CD1c-positive myeloid dendritic cell (primary cell): Measurements from ENCODE around the gene CACNA1H.
A peak's percentile ranks its signal among the peaks of the same experiment; 100 is the strongest.

ENCODE experiments used
- DNase-seq: peaks from one replicate; pipeline ENCODE4 v3.0.0-alpha.2; 2016; ENCODE audit errors: extremely low spot score

Gene CACNA1H

DNA sequence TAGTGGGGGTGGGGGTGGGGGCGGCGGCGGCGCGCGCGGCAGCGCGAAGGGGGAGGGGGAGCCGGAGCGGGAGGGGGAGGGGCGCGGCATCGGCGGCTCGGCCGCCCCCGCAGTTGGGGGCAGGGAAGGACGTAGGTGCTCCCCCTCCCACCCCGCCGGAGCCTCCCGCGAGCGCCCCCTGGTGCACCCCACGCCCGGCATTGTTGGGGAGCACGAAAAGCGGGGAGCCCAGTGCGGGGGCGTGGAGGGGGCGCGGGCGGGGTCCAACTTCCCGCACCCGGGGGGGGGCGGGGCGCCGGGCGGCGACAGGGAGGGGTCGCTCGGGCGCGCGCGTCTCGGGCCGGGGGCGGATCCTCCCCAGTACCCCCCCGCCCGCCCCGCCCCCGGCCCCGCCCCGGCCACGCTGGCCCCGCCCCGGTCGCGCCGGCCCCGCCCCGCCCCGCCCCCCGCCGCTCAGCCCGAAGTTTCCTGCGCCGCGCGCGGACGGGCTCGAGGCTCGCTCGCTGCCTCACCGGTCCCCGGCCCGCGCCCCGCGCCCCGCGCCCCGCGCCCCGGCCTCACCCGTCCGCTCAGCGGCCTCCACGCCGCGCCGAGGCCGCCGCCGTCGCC is at the start of gene CACNA1H:
TSS of gene CACNA1H (plus strand) at position 456 of the 609 bp plus-strand sequence. CDS start 632 bp downstream, outside the sequence.
- DNase-seq: peak; percentile 10

DNA sequence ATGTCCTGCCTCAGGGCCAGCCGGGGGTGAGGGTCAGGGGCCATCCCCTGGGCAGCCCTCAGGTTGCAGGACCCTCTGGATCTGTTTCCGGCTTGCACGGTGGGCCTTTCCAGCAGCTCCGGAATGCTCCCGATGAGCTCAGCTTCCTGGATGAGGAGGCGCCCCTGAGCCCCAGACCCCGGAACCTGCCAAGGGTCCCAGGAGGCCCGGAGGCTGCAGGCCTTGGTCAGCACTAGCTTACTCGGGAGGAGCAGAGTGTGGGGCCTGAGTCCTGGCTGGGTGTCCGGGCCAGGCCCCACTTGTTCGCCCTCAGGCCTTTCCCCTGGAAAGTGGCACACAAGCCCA is 49.3 kb upstream of the CACNA1H start:
- no peak for DNase-seq

DNA sequence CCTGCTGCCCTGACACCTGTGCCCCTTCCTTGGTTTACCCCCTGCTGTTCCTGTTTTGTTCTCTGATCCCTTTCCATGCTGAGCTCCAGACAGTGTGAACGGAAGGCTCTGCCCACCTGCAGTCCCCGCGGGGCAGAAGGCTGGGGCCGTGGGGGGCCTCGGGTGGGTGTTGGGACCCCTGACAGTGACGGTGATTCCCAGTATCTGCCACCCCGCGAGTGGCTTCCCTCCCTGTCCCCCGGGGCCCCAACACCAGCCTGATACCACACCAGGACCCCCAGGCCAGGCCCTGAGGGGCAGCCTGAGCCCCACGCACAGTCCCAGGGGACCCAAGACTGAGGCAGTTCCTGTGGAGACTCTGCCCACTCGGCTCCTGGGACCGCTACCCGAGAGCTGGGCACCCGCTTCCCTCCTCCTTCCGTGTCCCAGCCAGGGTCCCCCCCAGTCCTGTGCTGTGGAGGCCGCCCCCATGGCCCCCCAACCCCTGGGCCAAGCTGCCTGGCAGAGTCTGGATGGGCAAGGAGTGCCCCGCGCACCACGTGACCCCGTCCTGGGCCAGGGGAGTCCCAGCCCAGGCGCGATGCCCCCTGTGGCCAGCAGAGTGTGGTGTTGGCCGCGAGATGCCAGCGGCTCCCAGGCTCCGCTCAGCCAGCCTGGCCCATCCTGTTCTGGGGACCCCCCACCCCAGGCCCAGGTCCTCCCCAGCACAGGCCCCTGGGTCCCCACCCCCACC is 46.9 kb upstream of the CACNA1H start:
- DNase-seq: peak; percentile 37

DNA sequence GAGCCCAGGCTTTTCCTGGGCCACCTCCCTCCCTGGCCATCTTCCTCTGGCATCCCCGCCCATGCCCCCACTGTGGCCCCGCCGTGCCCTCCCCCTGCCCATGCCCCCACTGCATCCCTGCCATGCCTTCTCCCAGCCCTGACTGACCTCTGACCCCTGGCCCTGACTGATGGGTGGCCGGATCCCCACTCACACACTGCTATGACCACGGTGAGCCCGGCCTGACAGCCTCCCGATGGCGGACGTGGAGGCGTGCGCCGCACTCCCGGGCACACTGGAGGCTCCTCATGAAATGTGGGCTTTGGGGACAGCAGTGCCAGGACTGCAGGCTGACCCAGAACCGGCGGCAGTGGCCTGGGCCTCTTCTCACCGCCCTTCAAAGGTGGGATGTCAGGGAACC is 46.2 kb upstream of the CACNA1H start:
- no peak for DNase-seq

DNA sequence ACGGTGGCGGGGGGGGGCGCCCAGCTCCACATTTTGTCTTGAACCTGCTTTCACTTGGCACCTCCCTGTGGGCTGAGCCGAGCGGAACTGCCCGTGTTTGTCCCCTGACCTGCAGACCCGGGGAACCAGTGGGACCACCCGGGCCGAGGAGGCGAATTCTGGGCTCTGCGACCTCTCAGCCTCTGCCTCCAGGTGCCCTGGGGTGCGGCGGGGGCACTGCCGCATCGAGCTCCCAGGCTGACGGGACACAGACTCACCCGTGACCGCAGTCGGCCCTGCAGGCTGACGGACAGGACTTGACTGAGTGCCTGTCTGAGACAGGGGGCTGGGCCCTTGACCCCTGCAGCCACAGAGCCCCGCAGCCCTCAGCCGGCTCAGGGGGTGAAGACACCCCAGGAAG is 45.8 kb upstream of the CACNA1H start:
- DNase-seq: no peak

DNA sequence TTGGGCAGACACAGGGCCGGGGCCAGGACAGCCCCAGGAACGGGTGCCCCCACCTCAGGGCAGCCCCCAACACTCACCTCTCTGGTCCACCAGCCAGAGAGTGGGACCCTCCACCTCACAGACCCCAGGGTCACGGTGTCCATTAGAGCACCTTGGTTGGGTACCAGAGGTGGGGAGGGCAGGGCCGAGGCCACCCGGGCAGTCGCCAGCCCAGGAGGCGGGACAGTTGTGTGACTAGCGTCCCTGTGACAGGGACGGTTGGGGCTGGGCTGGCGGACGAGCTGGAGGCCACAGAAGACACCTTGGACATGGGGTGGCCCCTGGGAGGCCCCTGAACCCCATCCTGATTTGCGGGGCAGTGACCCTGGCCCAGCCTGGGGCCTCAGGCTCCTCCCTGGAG is 45.2 kb upstream of the CACNA1H start:
- no peak for DNase-seq

DNA sequence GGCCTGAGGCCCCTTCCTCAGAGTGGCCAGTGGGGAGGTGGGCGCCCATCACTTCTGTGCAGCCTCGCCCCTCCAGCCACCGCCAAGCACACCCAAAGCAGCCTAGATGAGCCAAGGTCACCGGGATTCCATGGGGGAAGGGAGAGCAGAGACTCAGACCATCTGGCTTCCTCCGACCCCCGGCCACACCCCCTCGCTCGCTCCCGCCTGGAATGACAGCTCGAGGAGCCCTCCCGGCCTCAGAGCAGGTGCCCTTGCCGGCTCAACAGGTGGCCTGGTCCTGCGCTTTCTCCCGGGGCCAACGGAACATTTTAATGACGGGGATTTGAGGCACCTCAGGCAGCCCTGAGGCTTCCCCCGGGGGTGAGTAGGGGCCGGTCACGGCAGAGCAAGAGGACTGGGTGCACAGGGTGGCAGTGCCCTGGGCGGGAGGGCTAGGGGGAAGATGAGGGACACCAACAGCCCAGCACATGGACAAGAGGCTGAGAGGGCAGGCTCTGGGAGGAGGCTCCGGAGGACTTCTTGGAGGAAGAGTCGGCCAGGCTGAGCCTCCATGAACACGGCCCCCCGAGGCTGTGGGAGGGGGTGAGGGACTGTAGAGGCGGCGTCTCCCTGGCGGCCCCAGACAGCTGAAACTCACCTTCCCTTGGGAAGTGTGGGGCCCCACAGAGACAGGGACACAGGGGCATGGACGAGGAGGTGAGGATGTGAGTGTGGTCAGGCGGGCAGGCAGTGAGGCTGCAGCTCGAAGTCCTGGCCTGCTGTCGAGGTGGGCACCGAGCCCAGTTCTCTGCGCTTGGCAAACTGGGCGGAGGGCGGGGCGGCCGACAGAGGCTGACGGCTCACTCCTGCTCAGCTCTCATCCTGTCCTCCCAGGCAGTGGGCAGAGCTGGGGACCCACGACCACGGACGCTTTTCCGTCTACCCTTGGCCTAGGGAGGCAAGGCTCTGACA is 44.3 kb upstream of the CACNA1H start:
- DNase-seq: no peak

DNA sequence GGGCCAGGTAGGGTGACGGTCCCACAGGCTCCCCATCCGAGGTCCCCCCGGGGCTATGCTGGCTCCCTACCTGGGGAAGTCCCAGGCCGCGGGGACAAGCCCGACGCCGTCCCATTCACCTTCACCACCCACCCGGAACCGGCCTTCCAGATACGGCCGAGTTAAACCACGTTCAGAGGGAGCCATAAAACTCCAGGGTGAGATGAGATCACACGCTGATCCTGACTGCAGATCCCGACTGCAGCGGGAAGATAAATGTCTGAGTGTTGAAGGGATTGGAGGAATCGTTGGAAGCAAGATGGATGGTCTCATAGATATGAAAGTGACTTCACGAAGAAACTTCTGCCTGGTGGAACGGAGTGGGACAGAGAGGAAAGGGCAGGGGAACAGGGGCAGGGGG is 43.3 kb upstream of the CACNA1H start:
- no peak for DNase-seq

DNA sequence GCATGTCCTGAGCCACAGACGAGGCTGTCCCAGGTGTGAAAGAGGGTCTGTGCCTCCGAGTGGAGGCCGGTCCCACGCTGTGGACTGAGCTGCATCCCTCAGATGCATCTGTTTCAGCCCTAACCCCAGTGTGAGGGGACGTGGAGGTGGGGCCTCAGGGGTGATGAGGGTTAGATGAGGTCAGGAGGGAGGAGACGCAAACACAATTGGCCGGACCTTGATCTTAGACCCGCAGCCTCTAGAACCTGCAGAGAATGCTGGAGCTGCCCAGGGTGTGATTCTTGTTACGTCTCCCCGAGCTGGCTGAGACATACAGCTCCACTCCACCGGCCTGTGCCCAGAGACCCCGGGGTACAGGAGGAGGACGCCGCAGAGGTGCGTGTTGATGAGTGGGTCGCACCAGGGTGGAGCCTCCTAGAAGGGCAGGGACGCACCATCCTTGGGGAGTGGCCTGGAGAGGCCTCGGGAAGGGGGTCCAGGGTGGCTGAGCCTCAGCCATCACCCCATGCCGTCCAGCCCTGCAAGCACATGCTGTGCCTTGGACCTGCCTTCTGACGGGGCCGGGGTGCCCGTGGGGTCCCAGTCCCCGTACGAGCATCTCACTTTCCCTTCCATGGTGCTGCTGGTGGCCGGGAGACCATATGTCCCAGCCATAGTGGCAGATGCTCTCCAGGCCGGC is 40.3 kb upstream of the CACNA1H start:
- DNase-seq: no peak

DNA sequence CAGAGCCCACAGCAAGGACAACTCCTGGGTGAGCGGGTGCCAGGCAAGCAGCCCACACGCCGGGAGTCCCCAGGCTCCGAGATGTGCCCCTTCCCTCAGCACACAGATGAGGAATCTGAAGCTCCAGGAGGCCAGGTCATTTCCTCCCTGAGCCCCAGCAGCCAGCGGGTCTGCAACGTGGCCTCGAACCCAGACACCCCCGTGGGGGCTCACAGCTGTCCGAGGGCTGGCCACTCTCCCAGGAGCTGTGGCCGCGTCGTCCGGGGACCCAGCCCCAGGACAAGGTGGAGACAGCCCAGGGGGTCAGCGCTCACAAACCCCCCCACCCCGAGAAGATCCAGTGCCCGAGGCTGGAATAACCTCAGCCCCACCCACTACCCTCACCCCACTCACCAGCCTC is 39.4 kb upstream of the CACNA1H start:
- no peak for DNase-seq

DNA sequence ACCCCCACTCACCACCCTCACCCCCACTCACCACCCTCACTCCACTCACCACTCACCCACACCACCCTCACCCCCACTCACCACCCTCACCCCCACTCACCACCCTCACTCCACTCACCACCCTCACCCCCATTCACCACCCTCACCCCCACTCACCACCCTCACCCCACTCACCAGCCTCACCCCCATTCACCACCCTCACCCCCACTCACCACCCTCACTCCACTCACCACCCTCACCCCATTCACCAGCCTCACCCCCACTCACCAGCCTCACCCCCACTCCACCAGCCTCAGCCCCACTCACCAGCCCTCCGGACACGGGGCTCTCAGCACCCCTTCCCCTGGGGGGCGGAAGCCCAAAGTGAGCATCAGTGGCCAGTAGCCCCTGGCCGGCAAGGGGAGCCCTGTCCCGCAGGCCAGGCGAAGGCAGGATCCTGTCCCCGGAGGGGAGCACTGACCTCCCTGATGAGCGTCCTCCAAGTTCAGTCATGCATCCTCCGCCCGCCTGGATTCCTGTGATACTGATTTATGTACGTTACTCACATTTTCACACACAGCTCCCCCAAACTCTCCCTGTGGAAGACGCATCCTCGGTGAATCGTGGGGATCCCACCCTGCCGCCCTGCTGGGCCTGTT is 38.9 kb upstream of the CACNA1H start:
- DNase-seq: no peak

DNA sequence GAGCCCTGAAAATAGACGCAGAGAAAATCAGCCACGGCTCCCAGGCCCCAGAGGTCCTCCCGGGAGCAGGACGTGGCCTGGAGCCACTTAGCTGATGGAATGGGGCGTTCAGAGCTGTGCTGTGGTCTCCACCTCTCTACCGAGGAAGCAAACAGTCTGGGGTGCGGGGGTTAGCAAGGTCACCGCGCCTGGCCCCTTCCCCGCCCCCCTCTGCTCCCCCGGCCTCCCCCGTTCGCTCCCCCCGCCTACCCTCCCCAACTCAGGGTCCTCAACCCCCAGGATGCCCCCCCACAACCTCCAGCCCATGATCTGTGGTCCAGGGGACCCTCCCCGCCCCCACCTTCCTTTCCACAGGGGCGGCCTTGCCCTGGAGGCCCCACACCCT is 36.2 kb upstream of the CACNA1H start:
- DNase-seq: no peak

DNA sequence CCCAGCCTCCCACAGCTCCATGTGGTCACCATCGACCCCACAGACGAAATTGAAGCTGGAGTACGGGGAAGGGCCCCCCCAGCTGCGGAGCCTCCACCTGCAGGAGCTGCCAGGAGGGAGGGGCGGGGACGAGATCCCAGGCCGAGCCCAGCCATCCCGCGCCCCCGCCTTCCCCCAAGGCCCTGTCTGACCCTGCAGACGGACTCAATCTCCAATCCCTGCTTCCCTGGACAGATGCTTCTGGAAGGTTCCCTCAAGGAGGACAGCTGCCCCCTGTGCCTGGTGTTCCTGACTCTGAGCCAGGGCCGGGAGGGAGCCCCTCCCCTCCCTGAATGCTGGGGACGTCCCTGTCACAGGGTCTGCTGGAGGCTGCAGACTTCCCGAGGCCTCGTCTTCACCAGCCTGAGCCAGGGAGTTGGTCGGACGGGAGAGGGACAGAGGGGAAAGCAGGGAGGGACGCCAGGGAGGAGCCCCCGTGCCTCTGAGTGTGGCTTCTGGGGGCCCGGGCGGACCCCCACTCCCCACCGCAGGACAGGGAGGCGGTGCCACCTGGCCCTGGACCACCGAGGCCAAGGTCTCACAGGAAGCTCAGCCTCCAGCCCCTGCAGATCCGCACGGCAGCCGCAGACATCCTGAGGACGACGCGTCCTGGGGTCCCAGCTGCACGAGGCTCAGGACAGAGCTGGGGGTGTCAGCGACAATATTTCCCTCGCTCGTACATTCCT is 35.6 kb upstream of the CACNA1H start:
- no peak for DNase-seq

DNA sequence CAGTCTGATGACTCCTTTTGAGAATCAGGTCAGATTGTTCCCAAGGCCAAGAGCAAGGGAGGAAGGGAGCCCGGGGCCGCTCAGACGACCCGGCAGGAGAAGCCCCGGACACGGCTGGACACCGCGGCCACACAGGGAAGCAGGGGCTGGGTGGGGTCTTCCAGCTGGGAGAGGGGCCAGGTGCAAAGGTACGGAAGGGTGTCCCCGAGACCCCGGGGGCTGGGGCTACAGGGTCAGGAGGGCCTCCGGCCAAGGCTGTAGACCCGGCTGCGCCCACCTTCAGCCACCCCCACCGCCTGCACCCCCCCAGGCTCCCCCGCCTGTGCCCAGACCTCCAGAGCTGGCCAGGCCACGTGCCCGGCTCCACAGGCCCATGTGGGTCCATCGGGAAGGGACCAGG is 35.0 kb upstream of the CACNA1H start:
- DNase-seq: no peak

DNA sequence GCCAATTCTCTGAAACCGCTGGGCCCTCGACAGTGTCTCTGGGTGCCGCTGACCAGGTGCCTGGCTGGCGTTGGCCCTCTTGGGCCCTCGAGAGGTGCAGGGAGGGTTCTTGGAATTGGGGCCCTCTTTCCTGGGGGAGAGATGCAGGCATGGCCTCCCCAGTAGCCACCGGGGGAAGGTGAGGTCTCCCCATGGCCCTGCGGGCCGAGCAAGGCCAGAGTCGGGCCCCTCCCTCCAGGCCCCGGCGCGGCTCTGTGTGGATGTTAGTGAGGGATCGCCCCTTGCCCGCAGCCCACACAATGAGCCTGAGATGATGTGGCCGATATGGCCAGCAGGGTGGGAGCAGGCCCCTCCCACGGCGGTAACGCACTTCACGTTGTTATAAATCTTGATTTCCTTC is 33.8 kb upstream of the CACNA1H start:
- DNase-seq: no peak

DNA sequence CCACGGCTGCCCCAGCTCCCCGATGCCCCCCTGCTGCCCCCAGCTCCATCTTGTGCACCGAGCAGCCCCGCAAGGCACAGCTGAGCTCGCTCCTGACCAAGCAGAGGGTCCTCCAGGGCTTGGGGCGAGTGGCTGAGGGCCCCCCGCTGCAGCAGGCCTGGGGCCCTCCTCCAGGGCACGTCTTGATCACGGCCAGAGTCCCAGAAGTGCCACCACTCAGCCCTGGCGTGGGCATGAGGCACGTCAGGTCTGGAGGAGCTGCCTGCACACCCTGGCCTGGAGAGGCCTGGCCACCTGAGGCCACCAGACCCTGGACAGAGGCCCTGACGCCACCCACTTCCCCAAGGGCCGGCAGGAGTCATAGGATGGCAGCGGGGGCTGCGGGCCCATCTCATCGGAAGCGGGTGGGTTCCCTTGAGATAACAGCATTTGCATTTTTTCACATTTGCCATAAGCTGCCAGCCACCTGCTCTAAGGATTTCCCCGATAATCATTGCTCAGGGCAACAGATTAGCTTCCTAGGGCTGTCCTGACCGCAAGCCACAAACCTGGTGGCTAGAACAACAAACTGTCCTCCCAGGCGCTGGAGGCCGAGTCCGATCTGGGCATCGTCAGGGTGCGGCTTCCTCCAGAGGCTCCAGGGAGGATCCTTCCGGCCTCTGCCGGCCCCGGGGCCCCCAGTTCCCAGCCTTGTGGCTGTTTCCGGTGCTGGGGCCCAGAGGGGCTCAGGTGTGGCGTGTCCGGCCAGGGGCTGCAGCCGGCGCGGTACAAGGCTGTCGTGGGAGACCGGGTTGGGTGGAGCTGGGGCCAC is 32.9 kb upstream of the CACNA1H start:
- DNase-seq: no peak

DNA sequence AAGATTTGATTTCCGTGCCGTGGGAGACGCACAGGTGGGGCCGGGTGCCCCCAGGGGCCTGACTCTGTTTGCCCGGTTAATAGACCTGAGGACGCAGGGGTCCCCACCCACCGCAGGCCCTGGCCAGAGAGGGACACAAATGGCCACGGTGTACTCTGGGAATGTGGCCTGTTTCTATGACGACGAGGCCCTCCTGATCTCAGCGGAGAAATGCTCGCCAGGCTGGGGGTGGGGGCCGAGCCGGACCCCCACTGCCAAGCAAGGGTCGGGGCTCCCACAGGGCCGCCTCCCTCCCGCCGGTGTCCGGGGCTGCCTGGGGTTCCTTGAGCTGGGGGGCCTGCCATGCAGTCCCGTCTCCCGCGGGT is 32.3 kb upstream of the CACNA1H start:
- no peak for DNase-seq

DNA sequence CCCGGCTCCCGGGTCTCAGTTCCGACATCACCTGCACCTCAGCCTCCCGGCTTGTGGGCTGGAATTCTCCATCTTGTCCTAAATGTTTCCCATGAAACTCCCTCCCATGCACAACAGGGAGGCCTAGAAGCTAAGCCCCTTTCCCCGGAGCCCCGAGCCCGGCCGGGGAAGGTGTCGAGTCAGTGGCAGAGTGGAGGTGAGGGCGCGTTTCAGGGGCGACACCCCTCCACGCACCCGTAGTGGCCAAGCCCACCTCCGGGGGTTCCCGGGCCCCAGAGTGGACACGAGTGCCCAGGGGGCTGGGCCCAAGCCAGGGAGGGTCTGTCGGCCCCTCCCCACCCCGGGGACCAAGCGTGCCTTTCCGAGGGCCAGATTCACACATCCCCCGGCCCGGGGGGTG is 31.9 kb upstream of the CACNA1H start:
- DNase-seq: no peak

DNA sequence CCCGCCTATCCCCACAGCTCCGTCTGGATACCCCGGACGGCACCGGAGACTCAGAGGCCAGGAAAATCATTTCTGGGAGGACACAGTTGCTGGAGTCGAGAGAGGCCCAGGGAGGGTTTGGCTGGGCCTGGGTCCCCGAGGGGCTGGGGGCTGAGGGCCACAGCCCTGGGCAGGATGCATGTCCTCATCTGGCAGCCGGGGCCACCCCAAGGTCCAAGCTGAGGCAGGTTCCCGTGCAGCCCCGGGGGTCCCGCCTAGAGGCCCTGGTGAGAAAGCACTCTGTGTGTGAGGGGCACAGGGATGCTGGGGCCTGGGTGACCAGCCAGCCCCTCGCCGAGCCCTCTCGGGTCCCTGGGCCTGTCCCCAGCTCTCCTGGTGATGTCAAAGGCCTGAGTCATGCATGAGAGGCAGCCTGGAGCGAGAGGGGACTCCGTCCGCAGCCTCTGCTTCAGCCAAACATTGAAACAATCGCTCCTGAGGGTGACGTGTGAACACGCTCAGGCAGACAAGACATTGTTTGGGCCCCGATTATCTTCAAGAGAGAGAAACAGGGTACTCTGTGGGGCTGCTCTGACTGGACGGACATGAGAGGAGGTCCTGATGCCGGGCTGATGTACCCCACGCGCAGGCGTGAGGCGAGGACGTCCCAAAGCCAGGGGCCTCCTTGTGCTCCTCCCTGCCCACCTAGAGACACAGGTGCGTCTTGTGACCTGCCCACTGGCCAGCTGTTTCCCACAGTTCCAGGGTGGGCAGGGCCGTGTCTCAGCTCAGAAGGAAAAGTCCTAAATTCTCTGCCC is 31.1 kb upstream of the CACNA1H start:
- DNase-seq: no peak
